ENCODE data around the gene CCZ1B.
"Not testable (repeated sequence)": the region's sequence is repeated elsewhere in the genome, so short reads cannot be mapped to it uniquely, and the experiment has no call there.

GRCh38 chr7:6854747-6855562 is 28.9 kb upstream of the CCZ1B start:
- not testable (repeated sequence) for TF ChIP-seq CTCF, POLR2A (IDR thresholded peaks at IDR 0.05)

Measured in adrenal gland (tissue), 5 donors.